MCF 10A (cell line): Measurements from ENCODE around the gene NR3C2. TPM values are rescaled to one million over a fixed set of nuclear protein-coding genes. Genes with fewer than 3 reads are reported as not detected.

Source experiments
- BruUV-seq: library from RNA; stranded (reverse); fragments of 400-500 nt; replicated peaks from 2 replicates; lab custom pipeline; 2021; lab: Mats Ljungman, UMichigan
- CTCF ChIA-PET: fragments of 300-600 bp; sonication (Branson Sonifier 250); formaldehyde crosslinking; extraction: SDS; loops from one replicate; lab custom pipeline; 2021; ENCODE audit warnings: antibody characterized with exemption, inconsistent platforms; lab: Yijun Ruan, JAX
- POLR2A ChIA-PET: fragments of 300-600, 350-650 bp; sonication (Branson Sonifier 250); formaldehyde crosslinking; extraction: SDS; loops from one replicate; lab custom pipeline; 2020; ENCODE audit warnings: antibody characterized with exemption, inconsistent platforms; lab: Yijun Ruan, JAX
- DNase-seq: peaks from one replicate; pipeline ENCODE4 v3.0.0-alpha.2; 2018; ENCODE audit not compliant: unreplicated experiment
- H3K27ac Mint-ChIP-seq: one replicate; pipeline ENCODE4 v1.8.0; 2022; ENCODE audit warnings: mild to moderate bottlenecking, low read depth, mixed read lengths; ENCODE audit not compliant: unreplicated experiment
- H3K27me3 Mint-ChIP-seq: one replicate; pipeline ENCODE4 v1.8.0; 2022; ENCODE audit warnings: mixed read lengths; ENCODE audit not compliant: insufficient read depth, unreplicated experiment
- H3K36me3 Mint-ChIP-seq: one replicate; pipeline ENCODE4 v1.8.0; 2022; ENCODE audit warnings: mild to moderate bottlenecking, moderate library complexity, mixed read lengths; ENCODE audit not compliant: insufficient read depth, unreplicated experiment
- H3K4me1 Mint-ChIP-seq: one replicate; pipeline ENCODE4 v1.8.0; 2022; ENCODE audit warnings: mixed read lengths; ENCODE audit not compliant: insufficient read depth, unreplicated experiment
- H3K4me3 Mint-ChIP-seq: one replicate; pipeline ENCODE4 v1.8.0; 2022; ENCODE audit warnings: mild to moderate bottlenecking, moderate library complexity, mixed read lengths; ENCODE audit not compliant: unreplicated experiment
- H3K9me3 Mint-ChIP-seq: one replicate; pipeline ENCODE4 v1.8.0; 2022; ENCODE audit warnings: mixed read lengths; ENCODE audit not compliant: unreplicated experiment
- intact Hi-C: fragments of 100-400 bp; cut with micrococcal nuclease; formaldehyde crosslinking; loops from 2 replicates; pipeline ENCODE4 v1.14.1; 2022
- total RNA-seq: library from RNA; stranded (reverse); gene quantifications from 2 replicates; pipeline ENCODE4 v1.2.3, GENCODE V29; 2022
- TF ChIP-seq, protein P1 (sequence below): fragments of 200-600 bp; IDR thresholded peaks from one replicate; pipeline ENCODE4 v1.8.0; 2022; ENCODE audit warnings: antibody characterized with exemption, mild to moderate bottlenecking; ENCODE audit not compliant: unreplicated experiment

The NR3C2 gene
- total RNA-seq, 1 experiment from 2014 or later, result 0.21 TPM

DNA sequence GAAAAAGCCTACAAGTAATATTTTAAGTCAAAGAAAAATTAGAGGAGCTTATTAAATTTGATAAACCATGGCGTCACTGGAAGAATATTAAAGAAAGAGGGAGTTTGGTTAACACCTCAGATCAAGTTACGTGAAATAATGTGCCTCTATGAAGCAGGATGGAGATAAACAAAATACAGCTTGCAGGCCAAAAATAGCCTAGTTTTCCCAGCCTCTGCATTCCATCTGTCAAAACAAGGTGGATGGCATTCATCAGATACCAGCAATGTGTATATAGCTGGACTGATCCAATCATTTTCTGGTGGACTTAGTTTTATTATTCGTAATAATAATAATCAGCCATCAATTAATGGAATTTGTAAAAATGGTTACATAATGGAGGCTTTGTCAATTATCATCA lies 230.7 kb downstream of the NR3C2 start:
- no peak for DNase-seq
- no peaks in the 10 kb centered on the region for H3K36me3 Mint-ChIP-seq
- intact Hi-C loops, result no loop called here
- peaks cover under 1% of the 10 kb centered on the region for H3K4me1 Mint-ChIP-seq
- H3K27ac Mint-ChIP-seq, result no peak overlapping the region
- BruUV-seq, result no TSS peak
- TF ChIP-seq, protein P1, sequence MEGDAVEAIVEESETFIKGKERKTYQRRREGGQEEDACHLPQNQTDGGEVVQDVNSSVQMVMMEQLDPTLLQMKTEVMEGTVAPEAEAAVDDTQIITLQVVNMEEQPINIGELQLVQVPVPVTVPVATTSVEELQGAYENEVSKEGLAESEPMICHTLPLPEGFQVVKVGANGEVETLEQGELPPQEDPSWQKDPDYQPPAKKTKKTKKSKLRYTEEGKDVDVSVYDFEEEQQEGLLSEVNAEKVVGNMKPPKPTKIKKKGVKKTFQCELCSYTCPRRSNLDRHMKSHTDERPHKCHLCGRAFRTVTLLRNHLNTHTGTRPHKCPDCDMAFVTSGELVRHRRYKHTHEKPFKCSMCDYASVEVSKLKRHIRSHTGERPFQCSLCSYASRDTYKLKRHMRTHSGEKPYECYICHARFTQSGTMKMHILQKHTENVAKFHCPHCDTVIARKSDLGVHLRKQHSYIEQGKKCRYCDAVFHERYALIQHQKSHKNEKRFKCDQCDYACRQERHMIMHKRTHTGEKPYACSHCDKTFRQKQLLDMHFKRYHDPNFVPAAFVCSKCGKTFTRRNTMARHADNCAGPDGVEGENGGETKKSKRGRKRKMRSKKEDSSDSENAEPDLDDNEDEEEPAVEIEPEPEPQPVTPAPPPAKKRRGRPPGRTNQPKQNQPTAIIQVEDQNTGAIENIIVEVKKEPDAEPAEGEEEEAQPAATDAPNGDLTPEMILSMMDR, result no peak
- POLR2A ChIA-PET, result no interaction called here
- H3K9me3 Mint-ChIP-seq, result no peaks in the 10 kb centered on the region
- H3K27me3 Mint-ChIP-seq, result no peaks in the 10 kb centered on the region
- no peak overlapping the region for H3K4me3 Mint-ChIP-seq
- CTCF ChIA-PET, result interaction anchor here (0.7 kb wide), 1 partner anchor 249 kb away, joined by 3 read pairs; no protein-coding TSS in a partner anchor

DNA sequence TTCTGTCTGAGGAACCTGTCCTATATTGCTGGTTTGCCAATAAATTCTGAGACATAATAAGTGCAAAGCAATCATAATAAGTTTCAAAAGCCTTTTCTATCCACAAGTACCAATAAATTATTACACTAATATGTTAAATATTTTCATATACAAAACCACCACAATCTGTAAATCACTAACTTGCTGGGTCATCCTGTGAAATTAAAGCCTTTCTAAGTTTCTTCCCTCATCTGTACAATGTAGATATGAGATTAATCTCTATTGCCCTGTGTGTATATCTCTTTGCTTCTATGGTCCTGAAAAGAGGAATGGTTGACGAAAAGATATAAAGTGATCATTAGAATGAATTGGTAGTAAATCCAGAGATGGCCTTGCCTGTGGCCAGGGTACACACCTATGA lies 231.6 kb downstream of the NR3C2 start:
- CTCF ChIA-PET, result no interaction called here
- intact Hi-C loops, result no loop called here
- H3K27ac Mint-ChIP-seq, result no peak overlapping the region
- H3K27me3 Mint-ChIP-seq, result no peaks in the 10 kb centered on the region
- H3K4me3 Mint-ChIP-seq, result no peak overlapping the region
- BruUV-seq, result no TSS peak
- no peaks in the 10 kb centered on the region for H3K9me3 Mint-ChIP-seq
- no peaks in the 10 kb centered on the region for H3K36me3 Mint-ChIP-seq
- POLR2A ChIA-PET, result no interaction called here
- TF ChIP-seq, protein P1, result no peak
- no peak for DNase-seq
- H3K4me1 Mint-ChIP-seq, result no peaks in the 10 kb centered on the region

- CTCF ChIA-PET, result interaction anchor here (0.6 to 1.1 kb wide), 2 partner anchors 10 to 148 kb away, joined by 3 read pairs; no protein-coding TSS in a partner anchor
- intact Hi-C loops, result no loop called here
- TF ChIP-seq, protein P1, result no peak
These were observed 235.1 kb downstream of the NR3C2 start for GRCh38 chr4:148207068-148207467.

DNA sequence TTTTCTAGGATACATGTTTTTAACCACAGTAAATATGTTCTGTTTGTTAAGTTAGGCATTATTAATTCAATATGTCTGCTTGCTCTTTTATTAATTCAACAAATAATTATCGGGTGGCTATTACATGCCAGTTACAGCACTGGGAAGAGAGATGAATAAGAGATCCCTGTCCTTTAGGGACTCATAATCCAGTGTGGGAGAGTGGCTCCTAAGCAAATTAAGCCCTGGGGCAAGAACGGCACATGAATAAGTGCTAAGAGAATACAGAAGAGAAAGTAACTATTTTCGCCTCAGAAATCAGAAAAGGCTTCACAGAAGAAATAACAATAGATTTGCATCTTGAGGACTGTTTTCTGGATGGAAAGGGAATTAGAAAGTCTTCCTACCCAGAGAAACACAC lies 236.7 kb downstream of the NR3C2 start:
- POLR2A ChIA-PET, result no interaction called here
- CTCF ChIA-PET, result no interaction called here

More at GRCh38 chr4:148207068-148207467, 235.1 kb downstream of the NR3C2 start:
- Mint-ChIP-seq H3K36me3 (no peaks in the 10 kb centered on the region), H3K9me3 (no peaks in the 10 kb centered on the region), H3K4me3 (no peak overlapping the region), H3K4me1 (no peaks in the 10 kb centered on the region), H3K27ac (no peak overlapping the region), H3K27me3 (no peaks in the 10 kb centered on the region)
- peak; percentile 21 for DNase-seq
- BruUV-seq, result no TSS peak
- POLR2A ChIA-PET, result no interaction called here

More for the DNA sequence above, 236.7 kb downstream of the NR3C2 start:
- intact Hi-C loops, result no loop called here
- H3K27ac Mint-ChIP-seq, result no peak overlapping the region
- no TSS peak for BruUV-seq
- no peak for DNase-seq
- H3K4me3 Mint-ChIP-seq, result no peak overlapping the region
- H3K9me3 Mint-ChIP-seq, result no peaks in the 10 kb centered on the region
- TF ChIP-seq, protein P1, result no peak
- H3K27me3 Mint-ChIP-seq, result no peaks in the 10 kb centered on the region
- no peaks in the 10 kb centered on the region for H3K4me1 Mint-ChIP-seq
- H3K36me3 Mint-ChIP-seq, result no peaks in the 10 kb centered on the region
